SK-N-SH (cell line): ENCODE data around the gene CACNA1H. TPM values are rescaled to one million over a fixed set of nuclear protein-coding genes. Genes with fewer than 3 reads are reported as not detected.

Source experiments
- CTCF ChIA-PET: fragments of 300-600, 350-600 bp; formaldehyde crosslinking; extraction: SDS; loops from one replicate; lab custom pipeline; 2021; lab: Yijun Ruan, JAX
- POLR2A ChIA-PET: fragments of 350-600 bp; sonication (Branson Sonifier 250); formaldehyde crosslinking; extraction: SDS; loops from one replicate; lab custom pipeline; 2020; ENCODE audit warnings: antibody characterized with exemption, inconsistent platforms; lab: Yijun Ruan, JAX
- DNase-seq: peaks from one replicate; pipeline ENCODE4 v3.0.0; 2012
- H2AFZ ChIP-seq: fragments of 200-600 bp; sonication (generic); 2 replicates; pipeline ENCODE4 v1.8.1; 2016; ENCODE audit warnings: antibody characterized with exemption, mild to moderate bottlenecking, low read depth
- H3F3A ChIP-seq: fragments of 200-600 bp; sonication (generic); replicated peaks from 2 replicates; pipeline ENCODE3; 2016; ENCODE audit warnings: antibody characterized with exemption, mild to moderate bottlenecking; ENCODE audit not compliant: insufficient read depth
- H3K27ac ChIP-seq, 2 experiments: fragments of 200-500 bp in 1 of 2; fragments of 200-600 bp in 1 of 2; sonication (Bioruptor generic) in 1 of 2; sonication (generic), shearing (Covaris generic) in 1 of 2; 2 replicates each; pipeline versions ENCODE4 v1.5.1 to v1.6.1; 2014 to 2016; ENCODE audit warnings: low read depth in 2 of 2, inconsistent platforms in 1 of 2, low read length in 1 of 2, mild to moderate bottlenecking in 1 of 2, mixed read lengths in 1 of 2
- H3K27me3 ChIP-seq: fragments of 200-600 bp; sonication (generic), shearing (Covaris generic); 2 replicates; pipeline ENCODE4 v1.6.1; 2016; ENCODE audit warnings: mixed run types; ENCODE audit not compliant: insufficient read depth
- H3K36me3 ChIP-seq, 2 experiments: fragments of 200-500 bp in 1 of 2; fragments of 200-600 bp in 1 of 2; sonication (Bioruptor generic) in 1 of 2; sonication (generic) in 1 of 2; replicated peaks in 1 of 2; 2 replicates each; pipeline versions ENCODE3 to v1.5.1; 2014 to 2016; ENCODE audit warnings: low read length in 1 of 2, mild to moderate bottlenecking in 1 of 2; ENCODE audit not compliant: insufficient read depth in 2 of 2, control insufficient read depth in 1 of 2
- H3K4me1 ChIP-seq, 2 experiments: fragments of 200-500 bp in 1 of 2; fragments of 200-600 bp in 1 of 2; sonication (Bioruptor generic) in 1 of 2; sonication (generic), shearing (Covaris generic) in 1 of 2; 2 replicates each; pipeline versions ENCODE4 v1.5.1 to v1.6.1; 2014 to 2016; ENCODE audit warnings: low read depth in 1 of 2, low read length in 1 of 2, mixed run types in 1 of 2; ENCODE audit not compliant: insufficient read depth in 2 of 2, control insufficient read depth in 1 of 2
- H3K4me2 ChIP-seq: fragments of 200-600 bp; sonication (generic), shearing (Covaris generic); 2 replicates; pipeline ENCODE4 v1.6.1; 2017; ENCODE audit warnings: mixed run types
- H3K4me3 ChIP-seq, 2 experiments: fragments of 200-500 bp in 1 of 2; fragments of 200-600 bp in 1 of 2; sonication (Bioruptor generic) in 1 of 2; sonication (generic), shearing (Covaris generic) in 1 of 2; 2 replicates each; pipeline versions ENCODE4 v1.5.1 to v1.8.1; 2014 to 2016; ENCODE audit warnings: low read depth in 2 of 2, inconsistent platforms in 1 of 2, low read length in 1 of 2, mild to moderate bottlenecking in 1 of 2, mixed read lengths in 1 of 2, moderate library complexity in 1 of 2
- H3K79me2 ChIP-seq: fragments of 200-600 bp; sonication (generic); 2 replicates; pipeline ENCODE4 v1.8.1; 2017; ENCODE audit warnings: mild to moderate bottlenecking; ENCODE audit not compliant: insufficient read depth
- H3K9ac ChIP-seq: fragments of 200-600 bp; sonication (generic); 2 replicates; pipeline ENCODE4 v1.6.1; 2017; ENCODE audit warnings: mixed run types
- H3K9me2 ChIP-seq: fragments of 200-600 bp; sonication (generic); 2 replicates; pipeline ENCODE4 v1.6.1; 2017; ENCODE audit warnings: mixed run types
- H3K9me3 ChIP-seq: fragments of 200-600 bp; sonication (generic); 2 replicates; pipeline ENCODE4 v1.6.1; 2017; ENCODE audit warnings: mixed run types, mild to moderate bottlenecking, moderate library complexity
- H4K20me1 ChIP-seq: fragments of 200-600 bp; sonication (generic); 2 replicates; pipeline ENCODE4 v1.6.1; 2017; ENCODE audit warnings: mild to moderate bottlenecking, mixed run types; ENCODE audit not compliant: insufficient read depth
- CHD2 ChIP-seq: fragments of 150-350 bp; IDR thresholded peaks from 2 replicates; pipeline ENCODE4 v1.6.1; 2018; ENCODE audit warnings: low read length; ENCODE audit not compliant: partially characterized antibody
- ELF1 ChIP-seq: IDR thresholded peaks from 2 replicates; pipeline ENCODE4 v1.4.0; 2012
- EP300 ChIP-seq, 2 experiments: IDR thresholded peaks; 2 replicates each; pipeline versions ENCODE4 v1.4.0 to v1.6.1; 2012; ENCODE audit warnings: borderline replicate concordance in 1 of 2, low read depth in 1 of 2, low read length in 1 of 2
- FOXJ3 ChIP-seq: sonication (generic); formaldehyde crosslinking; IDR thresholded peaks from 2 replicates; pipeline ENCODE4 v1.5.1; 2020; ENCODE audit warnings: mild to moderate bottlenecking, missing genetic modification reagents
- GATA2 ChIP-seq: sonication (generic); formaldehyde crosslinking; IDR thresholded peaks from 2 replicates; pipeline ENCODE4 v1.5.0; 2020; ENCODE audit warnings: mild to moderate bottlenecking, missing genetic modification reagents
- JUND ChIP-seq: IDR thresholded peaks from 2 replicates; pipeline ENCODE4 v1.4.0; 2012
- MEF2A ChIP-seq: IDR thresholded peaks from 2 replicates; pipeline ENCODE4 v1.4.0; 2012; ENCODE audit warnings: low read depth, borderline replicate concordance
- NRF1 ChIP-seq: IDR thresholded peaks from 2 replicates; pipeline ENCODE4 v1.6.1; 2012; ENCODE audit warnings: low read depth, mild to moderate bottlenecking, low read length
- RAD21 ChIP-seq: IDR thresholded peaks from 2 replicates; pipeline ENCODE4 v1.6.1; 2012; ENCODE audit warnings: mild to moderate bottlenecking, low read length
- RCOR1 ChIP-seq: fragments of 150-350 bp; IDR thresholded peaks from 2 replicates; pipeline ENCODE4 v1.6.1; 2017; ENCODE audit warnings: antibody characterized with exemption, low read length
- RFX5 ChIP-seq: IDR thresholded peaks from 2 replicates; pipeline ENCODE4 v1.6.1; 2012; ENCODE audit warnings: mild to moderate bottlenecking, improper control_type of control experiment, low read length
- RXRA ChIP-seq: IDR thresholded peaks from 2 replicates; pipeline ENCODE4 v1.4.0; 2012; ENCODE audit warnings: low read depth, mild to moderate bottlenecking, borderline replicate concordance
- SIN3A ChIP-seq: IDR thresholded peaks from 2 replicates; pipeline ENCODE4 v1.6.1; 2012; ENCODE audit warnings: low read depth, mild to moderate bottlenecking, low read length, moderate library complexity, borderline replicate concordance
- TCF12 ChIP-seq: IDR thresholded peaks from 2 replicates; pipeline ENCODE4 v1.4.0; 2012
- TEAD4 ChIP-seq: IDR thresholded peaks from 2 replicates; pipeline ENCODE4 v1.4.0; 2012; ENCODE audit warnings: mild to moderate bottlenecking, borderline replicate concordance; ENCODE audit not compliant: insufficient read depth
- WGBS: methylation state at CpG from one replicate; pipeline ENCODE4 v1.1.6; 2017; ENCODE audit warnings: low lambda C conversion rate; 5-methylcytosine and 5-hydroxymethylcytosine counted together
- polyA plus RNA-seq, 3 experiments: library from polyadenylated mRNA; depleted of rRNA; stranded (reverse); fragments of >200 nt; gene quantifications; 2 replicates each; pipeline ENCODE4 v1.2.3, GENCODE V29; 2012
- TF ChIP-seq, protein P1 (sequence below): IDR thresholded peaks from 2 replicates; pipeline ENCODE4 v1.4.0; 2012; ENCODE audit warnings: low read depth, borderline replicate concordance
- TF ChIP-seq, protein P2 (sequence below): IDR thresholded peaks from 2 replicates; pipeline ENCODE4 v1.4.0; 2012; ENCODE audit warnings: low read depth, borderline replicate concordance
- TF ChIP-seq, protein P3 (sequence below): IDR thresholded peaks from 2 replicates; pipeline ENCODE4; 2012
- TF ChIP-seq, protein P4 (sequence below): fragments of 200-600 bp; sonication (generic); IDR thresholded peaks from 2 replicates; pipeline ENCODE4 v1.6.1; 2017; ENCODE audit warnings: antibody characterized with exemption, mild to moderate bottlenecking, moderate library complexity
- TF ChIP-seq, protein P5 (sequence below): IDR thresholded peaks from 2 replicates; pipeline ENCODE4 v1.4.0; 2012; ENCODE audit warnings: low read depth

CACNA1H gene
- polyA plus RNA-seq, 1 of the 3 experiments (the other 2 are of a cell fraction), result not detected

DNA sequence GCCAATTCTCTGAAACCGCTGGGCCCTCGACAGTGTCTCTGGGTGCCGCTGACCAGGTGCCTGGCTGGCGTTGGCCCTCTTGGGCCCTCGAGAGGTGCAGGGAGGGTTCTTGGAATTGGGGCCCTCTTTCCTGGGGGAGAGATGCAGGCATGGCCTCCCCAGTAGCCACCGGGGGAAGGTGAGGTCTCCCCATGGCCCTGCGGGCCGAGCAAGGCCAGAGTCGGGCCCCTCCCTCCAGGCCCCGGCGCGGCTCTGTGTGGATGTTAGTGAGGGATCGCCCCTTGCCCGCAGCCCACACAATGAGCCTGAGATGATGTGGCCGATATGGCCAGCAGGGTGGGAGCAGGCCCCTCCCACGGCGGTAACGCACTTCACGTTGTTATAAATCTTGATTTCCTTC is 33.8 kb upstream of the CACNA1H start:
- Histone ChIP-seq H3K79me2 (no peaks in the 10 kb centered on the region), H4K20me1 (0 out of 2 replicates have a peak, but pooled peaks cover 2% of the 10 kb centered on the region), H3F3A (no peaks in the 10 kb centered on the region), H3K36me3 (no peaks in the 10 kb centered on the region), H3K27me3 (peaks cover 62% of the 10 kb centered on the region), H3K4me2 (no peak overlapping the region), H3K9me3 (no peaks in the 10 kb centered on the region), H3K9ac (no peak overlapping the region), H2AFZ (no peak overlapping the region), H3K27ac (no peak overlapping the region), H3K9me2 (no peaks in the 10 kb centered on the region), H3K4me1 (no peaks in the 10 kb centered on the region), H3K4me3 (no peak overlapping the region)
- 40% methylated on average over 1 of the region's 19 CpGs for WGBS
- no peak for DNase-seq
- ChIA-PET POLR2A (no interaction called here), CTCF (no interaction called here)
- TF ChIP-seq NRF1, result no peak
- no peak for TF ChIP-seq TEAD4
- no peak for TF ChIP-seq JUND
- no peak for TF ChIP-seq GATA2 (CRISPR knock-in tag)
- TF ChIP-seq RXRA, result no peak
- TF ChIP-seq FOXJ3 (CRISPR knock-in tag), result no peak
- TF ChIP-seq, protein P1, sequence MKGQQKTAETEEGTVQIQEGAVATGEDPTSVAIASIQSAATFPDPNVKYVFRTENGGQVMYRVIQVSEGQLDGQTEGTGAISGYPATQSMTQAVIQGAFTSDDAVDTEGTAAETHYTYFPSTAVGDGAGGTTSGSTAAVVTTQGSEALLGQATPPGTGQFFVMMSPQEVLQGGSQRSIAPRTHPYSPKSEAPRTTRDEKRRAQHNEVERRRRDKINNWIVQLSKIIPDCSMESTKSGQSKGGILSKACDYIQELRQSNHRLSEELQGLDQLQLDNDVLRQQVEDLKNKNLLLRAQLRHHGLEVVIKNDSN, result no peak
- TF ChIP-seq SIN3A, result no peak
- no peak for TF ChIP-seq RFX5
- TF ChIP-seq ELF1, result no peak

DNA sequence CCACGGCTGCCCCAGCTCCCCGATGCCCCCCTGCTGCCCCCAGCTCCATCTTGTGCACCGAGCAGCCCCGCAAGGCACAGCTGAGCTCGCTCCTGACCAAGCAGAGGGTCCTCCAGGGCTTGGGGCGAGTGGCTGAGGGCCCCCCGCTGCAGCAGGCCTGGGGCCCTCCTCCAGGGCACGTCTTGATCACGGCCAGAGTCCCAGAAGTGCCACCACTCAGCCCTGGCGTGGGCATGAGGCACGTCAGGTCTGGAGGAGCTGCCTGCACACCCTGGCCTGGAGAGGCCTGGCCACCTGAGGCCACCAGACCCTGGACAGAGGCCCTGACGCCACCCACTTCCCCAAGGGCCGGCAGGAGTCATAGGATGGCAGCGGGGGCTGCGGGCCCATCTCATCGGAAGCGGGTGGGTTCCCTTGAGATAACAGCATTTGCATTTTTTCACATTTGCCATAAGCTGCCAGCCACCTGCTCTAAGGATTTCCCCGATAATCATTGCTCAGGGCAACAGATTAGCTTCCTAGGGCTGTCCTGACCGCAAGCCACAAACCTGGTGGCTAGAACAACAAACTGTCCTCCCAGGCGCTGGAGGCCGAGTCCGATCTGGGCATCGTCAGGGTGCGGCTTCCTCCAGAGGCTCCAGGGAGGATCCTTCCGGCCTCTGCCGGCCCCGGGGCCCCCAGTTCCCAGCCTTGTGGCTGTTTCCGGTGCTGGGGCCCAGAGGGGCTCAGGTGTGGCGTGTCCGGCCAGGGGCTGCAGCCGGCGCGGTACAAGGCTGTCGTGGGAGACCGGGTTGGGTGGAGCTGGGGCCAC is 32.9 kb upstream of the CACNA1H start:
- H3K27me3 ChIP-seq, result peaks cover 70% of the 10 kb centered on the region
- WGBS, result 48% methylated on average over 10 of the region's 35 CpGs
- TF ChIP-seq RAD21 (no peak), TCF12 (no peak), RCOR1 (no peak), RFX5 (no peak), MEF2A (no peak), GATA2 (CRISPR knock-in tag) (no peak), FOXJ3 (CRISPR knock-in tag) (no peak), EP300 (IDR thresholded peaks at IDR 0.05; ENCODE audit: borderline replicate concordance in 1 of 2, low read depth in 1 of 2, low read length in 1 of 2) (no peak), CHD2 (no peak)
- TF ChIP-seq, protein P2, sequence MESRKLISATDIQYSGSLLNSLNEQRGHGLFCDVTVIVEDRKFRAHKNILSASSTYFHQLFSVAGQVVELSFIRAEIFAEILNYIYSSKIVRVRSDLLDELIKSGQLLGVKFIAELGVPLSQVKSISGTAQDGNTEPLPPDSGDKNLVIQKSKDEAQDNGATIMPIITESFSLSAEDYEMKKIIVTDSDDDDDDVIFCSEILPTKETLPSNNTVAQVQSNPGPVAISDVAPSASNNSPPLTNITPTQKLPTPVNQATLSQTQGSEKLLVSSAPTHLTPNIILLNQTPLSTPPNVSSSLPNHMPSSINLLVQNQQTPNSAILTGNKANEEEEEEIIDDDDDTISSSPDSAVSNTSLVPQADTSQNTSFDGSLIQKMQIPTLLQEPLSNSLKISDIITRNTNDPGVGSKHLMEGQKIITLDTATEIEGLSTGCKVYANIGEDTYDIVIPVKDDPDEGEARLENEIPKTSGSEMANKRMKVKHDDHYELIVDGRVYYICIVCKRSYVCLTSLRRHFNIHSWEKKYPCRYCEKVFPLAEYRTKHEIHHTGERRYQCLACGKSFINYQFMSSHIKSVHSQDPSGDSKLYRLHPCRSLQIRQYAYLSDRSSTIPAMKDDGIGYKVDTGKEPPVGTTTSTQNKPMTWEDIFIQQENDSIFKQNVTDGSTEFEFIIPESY, result no peak
- TF ChIP-seq, protein P3, sequence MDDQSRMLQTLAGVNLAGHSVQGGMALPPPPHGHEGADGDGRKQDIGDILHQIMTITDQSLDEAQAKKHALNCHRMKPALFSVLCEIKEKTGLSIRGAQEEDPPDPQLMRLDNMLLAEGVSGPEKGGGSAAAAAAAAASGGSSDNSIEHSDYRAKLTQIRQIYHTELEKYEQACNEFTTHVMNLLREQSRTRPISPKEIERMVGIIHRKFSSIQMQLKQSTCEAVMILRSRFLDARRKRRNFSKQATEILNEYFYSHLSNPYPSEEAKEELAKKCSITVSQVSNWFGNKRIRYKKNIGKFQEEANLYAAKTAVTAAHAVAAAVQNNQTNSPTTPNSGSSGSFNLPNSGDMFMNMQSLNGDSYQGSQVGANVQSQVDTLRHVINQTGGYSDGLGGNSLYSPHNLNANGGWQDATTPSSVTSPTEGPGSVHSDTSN, result no peak
- TF ChIP-seq, protein P4, sequence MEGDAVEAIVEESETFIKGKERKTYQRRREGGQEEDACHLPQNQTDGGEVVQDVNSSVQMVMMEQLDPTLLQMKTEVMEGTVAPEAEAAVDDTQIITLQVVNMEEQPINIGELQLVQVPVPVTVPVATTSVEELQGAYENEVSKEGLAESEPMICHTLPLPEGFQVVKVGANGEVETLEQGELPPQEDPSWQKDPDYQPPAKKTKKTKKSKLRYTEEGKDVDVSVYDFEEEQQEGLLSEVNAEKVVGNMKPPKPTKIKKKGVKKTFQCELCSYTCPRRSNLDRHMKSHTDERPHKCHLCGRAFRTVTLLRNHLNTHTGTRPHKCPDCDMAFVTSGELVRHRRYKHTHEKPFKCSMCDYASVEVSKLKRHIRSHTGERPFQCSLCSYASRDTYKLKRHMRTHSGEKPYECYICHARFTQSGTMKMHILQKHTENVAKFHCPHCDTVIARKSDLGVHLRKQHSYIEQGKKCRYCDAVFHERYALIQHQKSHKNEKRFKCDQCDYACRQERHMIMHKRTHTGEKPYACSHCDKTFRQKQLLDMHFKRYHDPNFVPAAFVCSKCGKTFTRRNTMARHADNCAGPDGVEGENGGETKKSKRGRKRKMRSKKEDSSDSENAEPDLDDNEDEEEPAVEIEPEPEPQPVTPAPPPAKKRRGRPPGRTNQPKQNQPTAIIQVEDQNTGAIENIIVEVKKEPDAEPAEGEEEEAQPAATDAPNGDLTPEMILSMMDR, result no peak
- TF ChIP-seq, protein P5, sequence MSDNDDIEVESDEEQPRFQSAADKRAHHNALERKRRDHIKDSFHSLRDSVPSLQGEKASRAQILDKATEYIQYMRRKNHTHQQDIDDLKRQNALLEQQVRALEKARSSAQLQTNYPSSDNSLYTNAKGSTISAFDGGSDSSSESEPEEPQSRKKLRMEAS, result no peak

More for the DNA sequence above, 32.9 kb upstream of the CACNA1H start:
- Histone ChIP-seq H3K9me3 (no peaks in the 10 kb centered on the region), H3K36me3 (no peaks in the 10 kb centered on the region), H3F3A (no peaks in the 10 kb centered on the region), H3K27ac (no peak overlapping the region), H3K4me1 (no peaks in the 10 kb centered on the region), H3K4me2 (no peak overlapping the region), H3K9me2 (no peaks in the 10 kb centered on the region), H3K9ac (no peak overlapping the region), H3K79me2 (no peaks in the 10 kb centered on the region), H4K20me1 (0 out of 2 replicates have a peak, but pooled peaks cover 2% of the 10 kb centered on the region), H2AFZ (no peak overlapping the region), H3K4me3 (no peak overlapping the region)
- ChIA-PET CTCF (no interaction called here), POLR2A (no interaction called here)
- DNase-seq, result no peak
